ENCODE data around the gene SPG7.

SPG7 gene

GRCh38 chr16:89581045-89581695 is 73.0 kb downstream of the SPG7 start:
- Histone ChIP-seq H3K36me3 (ENCODE audit: insufficient read depth) (no peaks in the 10 kb centered on the region), H3K4me2 (no peak overlapping the region), H3K79me2 (ENCODE audit: insufficient read depth, low read depth) (peaks cover 13% of the 10 kb centered on the region; the same call in 1 of the 2 replicates), H4K20me1 (ENCODE audit: insufficient read depth) (no peaks in the 10 kb centered on the region), H3K9ac (no peak overlapping the region), H3K27ac (no peak overlapping the region), H2AFZ (ENCODE audit: low read depth) (no peak overlapping the region), H3K4me1 (ENCODE audit: low read depth, poor library complexity, severe bottlenecking) (no peaks in the 10 kb centered on the region), H3K4me3 (IDR thresholded peaks at IDR 0.05; ENCODE audit: insufficient read depth, low read depth, low read length) (no peak overlapping the region), H3K27me3 (ENCODE audit: insufficient read depth, low read depth) (no peaks in the 10 kb centered on the region)
- TF ChIP-seq CTCF (conservative IDR thresholded peaks at IDR 0.05; ENCODE audit: low read depth, low read length), result no peak

- H3K27ac ChIP-seq, result no peak overlapping the region
Measured at GRCh38 chr16:89581861-89582563, 73.8 kb downstream of the SPG7 start.

GRCh38 chr16:89582614-89583196 is 74.5 kb downstream of the SPG7 start:
- H3K4me2 ChIP-seq, result no peak overlapping the region

More at GRCh38 chr16:89581861-89582563, 73.8 kb downstream of the SPG7 start:
- Histone ChIP-seq H4K20me1 (ENCODE audit: insufficient read depth) (no peaks in the 10 kb centered on the region), H3K9ac (no peak overlapping the region), H3K79me2 (ENCODE audit: insufficient read depth, low read depth) (0 out of 2 replicates have a peak, but pooled peaks cover 4% of the 10 kb centered on the region), H2AFZ (ENCODE audit: low read depth) (no peak overlapping the region), H3K4me1 (ENCODE audit: low read depth, poor library complexity, severe bottlenecking) (no peaks in the 10 kb centered on the region), H3K4me2 (no peak overlapping the region), H3K27me3 (ENCODE audit: insufficient read depth, low read depth) (no peaks in the 10 kb centered on the region), H3K4me3 (IDR thresholded peaks at IDR 0.05; ENCODE audit: insufficient read depth, low read depth, low read length) (no peak overlapping the region), H3K36me3 (ENCODE audit: insufficient read depth) (no peaks in the 10 kb centered on the region)
- TF ChIP-seq CTCF (conservative IDR thresholded peaks at IDR 0.05; ENCODE audit: low read depth, low read length), result no peak

More at GRCh38 chr16:89582614-89583196, 74.5 kb downstream of the SPG7 start:
- Histone ChIP-seq H3K79me2 (ENCODE audit: insufficient read depth, low read depth) (no peaks in the 10 kb centered on the region), H4K20me1 (ENCODE audit: insufficient read depth) (no peaks in the 10 kb centered on the region), H3K4me1 (ENCODE audit: low read depth, poor library complexity, severe bottlenecking) (no peaks in the 10 kb centered on the region), H3K36me3 (ENCODE audit: insufficient read depth) (no peaks in the 10 kb centered on the region), H2AFZ (ENCODE audit: low read depth) (no peak overlapping the region), H3K9ac (no peak overlapping the region), H3K27ac (no peak overlapping the region), H3K4me3 (IDR thresholded peaks at IDR 0.05; ENCODE audit: insufficient read depth, low read depth, low read length) (no peak overlapping the region), H3K27me3 (ENCODE audit: insufficient read depth, low read depth) (no peaks in the 10 kb centered on the region)
- no peak for TF ChIP-seq CTCF (conservative IDR thresholded peaks at IDR 0.05; ENCODE audit: low read depth, low read length)
